ENCODE results near the gene NIPAL1.

DNA sequence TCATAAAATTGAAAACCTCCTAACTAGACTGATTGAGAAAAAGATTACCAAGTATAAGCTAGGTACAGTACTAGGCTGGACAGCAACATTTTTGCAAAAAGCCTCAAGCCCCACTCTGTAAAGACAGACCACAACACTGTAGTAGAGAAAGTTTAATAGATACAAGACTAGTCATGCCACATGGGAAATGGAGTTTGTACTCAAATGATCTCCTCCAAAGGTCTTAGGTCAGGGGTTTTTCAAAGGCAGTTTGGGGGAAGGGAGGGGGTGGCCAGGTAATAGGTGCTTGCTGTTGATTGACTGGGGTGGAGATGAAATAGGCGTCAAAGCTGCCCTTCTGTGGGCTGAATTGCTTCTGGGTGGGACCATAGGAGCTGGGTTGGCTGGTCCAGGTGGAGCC is 14.3 kb upstream of the NIPAL1 start:
- TF ChIP-seq RAD21 (conservative IDR thresholded peaks at IDR 0.05) (no peak), TAF1 (IDR thresholded peaks at IDR 0.05; ENCODE audit: low read depth) (no peak), EZH2 (IDR thresholded peaks at IDR 0.05; ENCODE audit: borderline replicate concordance, insufficient read depth, low read length, poor library complexity, severe bottlenecking) (no peak)
- TF ChIP-seq, protein P1, sequence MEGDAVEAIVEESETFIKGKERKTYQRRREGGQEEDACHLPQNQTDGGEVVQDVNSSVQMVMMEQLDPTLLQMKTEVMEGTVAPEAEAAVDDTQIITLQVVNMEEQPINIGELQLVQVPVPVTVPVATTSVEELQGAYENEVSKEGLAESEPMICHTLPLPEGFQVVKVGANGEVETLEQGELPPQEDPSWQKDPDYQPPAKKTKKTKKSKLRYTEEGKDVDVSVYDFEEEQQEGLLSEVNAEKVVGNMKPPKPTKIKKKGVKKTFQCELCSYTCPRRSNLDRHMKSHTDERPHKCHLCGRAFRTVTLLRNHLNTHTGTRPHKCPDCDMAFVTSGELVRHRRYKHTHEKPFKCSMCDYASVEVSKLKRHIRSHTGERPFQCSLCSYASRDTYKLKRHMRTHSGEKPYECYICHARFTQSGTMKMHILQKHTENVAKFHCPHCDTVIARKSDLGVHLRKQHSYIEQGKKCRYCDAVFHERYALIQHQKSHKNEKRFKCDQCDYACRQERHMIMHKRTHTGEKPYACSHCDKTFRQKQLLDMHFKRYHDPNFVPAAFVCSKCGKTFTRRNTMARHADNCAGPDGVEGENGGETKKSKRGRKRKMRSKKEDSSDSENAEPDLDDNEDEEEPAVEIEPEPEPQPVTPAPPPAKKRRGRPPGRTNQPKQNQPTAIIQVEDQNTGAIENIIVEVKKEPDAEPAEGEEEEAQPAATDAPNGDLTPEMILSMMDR (IDR thresholded peaks at IDR 0.05; ENCODE audit: poor library complexity, severe bottlenecking) = no peak

Data from neural cell (in vitro differentiated cells).